GM18868 (cell line): Measurements from ENCODE around the gene NUFIP1.

Source experiments
- ATAC-seq: cut with Tn5 transposase; IDR thresholded peaks from one replicate; pipeline ENCODE4 v1.9.1; 2021; ENCODE audit warnings: mild to moderate bottlenecking, moderate library complexity; ENCODE audit not compliant: unreplicated experiment

Gene NUFIP1

DNA sequence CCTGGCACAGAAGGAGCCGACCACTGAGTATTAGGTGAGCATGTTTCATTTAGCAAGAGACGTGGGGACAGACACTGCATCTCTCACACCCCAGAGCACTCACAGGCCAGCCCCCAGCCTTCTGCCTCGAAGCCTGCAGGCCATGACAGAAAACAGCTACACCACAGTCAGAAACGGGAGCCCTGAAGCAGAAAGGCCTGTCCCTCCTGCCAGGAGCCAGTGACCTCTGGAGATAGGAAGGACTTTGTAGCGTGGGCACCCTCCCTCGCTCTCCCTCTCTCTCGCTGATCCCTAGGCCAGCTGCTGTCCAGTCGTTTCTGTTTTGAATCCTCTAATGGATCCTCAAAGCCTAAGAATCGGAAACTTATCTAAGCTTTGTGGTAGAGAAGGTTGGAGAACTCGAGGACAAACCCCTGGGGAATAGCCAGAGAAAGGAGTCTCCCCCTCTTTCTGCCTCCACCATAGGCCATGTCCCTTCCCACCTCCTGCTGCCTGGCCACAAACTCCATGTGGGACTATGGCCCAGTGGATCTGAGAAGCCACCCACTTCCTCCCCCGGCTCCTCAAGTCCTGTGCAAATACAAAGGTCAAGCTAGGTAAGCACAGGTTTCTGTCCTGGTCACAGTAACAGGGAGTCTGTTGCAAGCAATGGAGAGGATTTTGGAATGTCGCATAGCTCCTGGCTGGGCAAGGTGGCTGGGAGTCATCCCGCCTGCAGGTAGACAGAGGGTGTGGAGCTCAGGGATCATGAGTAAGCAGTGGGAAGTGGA is 95.1 kb downstream of the NUFIP1 start:
- no peak for ATAC-seq
